Lower leg skin (tissue), 3 donors: Measurements from ENCODE around the gene GRK3.

Experiments used
- POLR2A ChIP-seq, 2 donors: fragments of 450-650 bp; IDR thresholded peaks; one replicate each; pipeline ENCODE4 v1.6.1; 2016 to 2017; ENCODE audit warnings: antibody characterized with exemption in 2 of 2, mild to moderate bottlenecking in 1 of 2, moderate library complexity in 1 of 2
- TF ChIP-seq, protein P1 (sequence below), 3 donors: fragments of 450-650 bp; IDR thresholded peaks; one replicate each; pipeline ENCODE4 v1.5.1; 2016; ENCODE audit warnings: antibody characterized with exemption in 3 of 3, mild to moderate bottlenecking in 3 of 3, moderate library complexity in 2 of 3

DNA sequence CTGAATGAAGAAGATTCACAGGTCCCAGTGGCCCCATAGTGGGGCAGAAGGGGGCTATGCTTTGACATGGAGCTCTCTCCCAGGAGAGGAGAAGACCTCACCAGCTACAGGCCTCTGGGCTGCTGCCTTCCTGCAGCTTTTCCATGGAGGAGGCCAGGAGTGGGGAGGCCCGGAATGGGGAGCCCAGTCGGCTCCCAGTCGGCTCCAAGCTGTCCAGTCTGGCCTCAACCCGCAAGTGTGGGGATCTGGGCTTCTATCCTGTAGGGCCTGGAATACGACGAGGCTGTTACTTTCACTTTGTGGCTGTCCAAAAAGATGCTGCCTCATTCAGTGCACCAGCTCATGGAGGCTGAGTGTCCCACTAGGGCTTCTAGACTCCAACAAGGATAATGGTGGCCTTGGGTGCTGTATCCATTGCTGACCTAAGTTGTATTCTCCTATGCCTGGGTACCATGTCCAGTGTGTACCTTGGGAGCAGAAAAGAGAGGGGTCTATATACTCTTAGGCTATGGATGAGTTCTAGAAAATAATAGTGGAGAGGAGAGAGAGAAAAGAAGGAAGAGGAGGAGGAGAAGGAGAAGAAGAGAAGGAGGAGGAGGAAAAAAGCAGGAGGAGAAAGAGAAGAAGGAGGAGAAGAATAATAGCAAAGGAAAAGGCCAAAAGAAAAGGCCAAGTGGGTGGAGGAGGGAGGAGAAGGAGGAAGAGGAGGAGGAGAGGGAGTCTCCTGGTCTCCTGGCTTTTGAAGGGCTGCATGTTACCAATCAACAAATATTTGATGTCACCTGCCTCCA, 178.6 kb downstream of the GRK3 start:
- TF ChIP-seq, protein P1, sequence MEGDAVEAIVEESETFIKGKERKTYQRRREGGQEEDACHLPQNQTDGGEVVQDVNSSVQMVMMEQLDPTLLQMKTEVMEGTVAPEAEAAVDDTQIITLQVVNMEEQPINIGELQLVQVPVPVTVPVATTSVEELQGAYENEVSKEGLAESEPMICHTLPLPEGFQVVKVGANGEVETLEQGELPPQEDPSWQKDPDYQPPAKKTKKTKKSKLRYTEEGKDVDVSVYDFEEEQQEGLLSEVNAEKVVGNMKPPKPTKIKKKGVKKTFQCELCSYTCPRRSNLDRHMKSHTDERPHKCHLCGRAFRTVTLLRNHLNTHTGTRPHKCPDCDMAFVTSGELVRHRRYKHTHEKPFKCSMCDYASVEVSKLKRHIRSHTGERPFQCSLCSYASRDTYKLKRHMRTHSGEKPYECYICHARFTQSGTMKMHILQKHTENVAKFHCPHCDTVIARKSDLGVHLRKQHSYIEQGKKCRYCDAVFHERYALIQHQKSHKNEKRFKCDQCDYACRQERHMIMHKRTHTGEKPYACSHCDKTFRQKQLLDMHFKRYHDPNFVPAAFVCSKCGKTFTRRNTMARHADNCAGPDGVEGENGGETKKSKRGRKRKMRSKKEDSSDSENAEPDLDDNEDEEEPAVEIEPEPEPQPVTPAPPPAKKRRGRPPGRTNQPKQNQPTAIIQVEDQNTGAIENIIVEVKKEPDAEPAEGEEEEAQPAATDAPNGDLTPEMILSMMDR (IDR thresholded peaks at IDR 0.05), result no peak
- no peak for TF ChIP-seq POLR2A (IDR thresholded peaks at IDR 0.05)
